Stimulated activated CD8-positive, alpha-beta memory T cell treated with anti-CD3 and anti-CD28 coated beads, Interleukin-7, amount 100 ng/mL, for 48 hours (primary cell): Measurements from ENCODE around the gene CALU.

ENCODE experiments used
- DNase-seq, 2 donors: peaks; one replicate each; pipeline ENCODE4 v3.0.0-alpha.2; 2020; ENCODE audit warnings: low read depth in 1 of 2; ENCODE audit errors: extremely low read depth in 1 of 2

The CALU gene

DNA sequence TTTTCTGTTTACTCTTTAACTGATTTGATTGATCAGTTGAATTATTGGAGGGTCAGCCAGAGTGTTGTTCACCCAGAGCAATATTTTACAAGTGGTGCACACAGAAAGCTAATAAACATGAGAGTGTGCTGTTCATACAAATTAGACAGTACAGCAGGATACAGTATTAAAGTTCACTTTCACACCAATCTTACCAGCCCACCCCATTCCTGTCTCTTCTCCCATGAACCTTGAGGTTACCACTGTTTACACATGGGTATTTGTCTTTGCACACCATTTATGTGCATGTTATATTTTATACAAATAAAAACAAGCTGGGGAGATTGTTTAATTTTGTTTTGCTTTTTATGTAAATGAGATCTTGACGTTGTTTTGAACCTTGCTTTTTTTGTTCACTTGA is 6.5 kb downstream of the CALU start:
- no peak for DNase-seq

- DNase-seq: no peak
Observed at GRCh38 chr7:128747327-128748079, 8.3 kb downstream of the CALU start.

- no peak for DNase-seq
Observed at GRCh38 chr7:128752251-128752650, 13.1 kb downstream of the CALU start.

- no peak for DNase-seq
Observed at GRCh38 chr7:128755075-128755818, 16.1 kb downstream of the CALU start.

DNA sequence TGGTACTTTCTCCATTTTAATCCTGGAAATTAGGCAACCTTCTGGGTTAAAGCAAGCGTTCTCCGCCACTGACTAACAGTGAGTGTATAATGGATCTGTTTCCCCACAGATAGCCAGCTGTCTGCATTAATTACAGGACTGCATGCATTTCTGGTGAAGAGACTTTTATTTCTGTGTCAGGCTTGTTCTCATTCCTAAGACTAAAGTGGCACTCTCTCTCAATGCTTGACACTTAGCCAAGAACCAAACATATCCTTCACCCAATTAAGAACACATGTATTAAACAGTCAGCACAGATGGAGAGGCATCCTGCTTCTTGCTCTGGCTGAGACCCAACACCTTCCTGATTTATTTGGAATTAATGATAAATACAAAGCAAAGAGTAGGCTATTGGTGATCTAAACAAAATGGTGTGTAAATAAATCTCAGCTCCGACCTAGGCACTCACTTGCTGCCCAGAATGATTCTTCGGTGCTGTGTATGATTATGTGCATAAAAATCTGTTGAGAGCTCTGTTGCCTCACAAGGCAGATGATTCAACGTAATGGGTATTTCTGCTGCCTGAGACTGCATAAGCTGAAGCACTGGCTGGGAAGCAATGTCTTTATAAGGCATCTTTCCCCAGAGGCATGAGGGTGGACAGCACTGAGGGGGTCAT is 16.8 kb downstream of the CALU start:
- no peak for DNase-seq

- DNase-seq: no peak
Observed at GRCh38 chr7:128757203-128757602, 18.0 kb downstream of the CALU start.

GRCh38 chr7:128758553-128758952 is 19.4 kb downstream of the CALU start:
- no peak for DNase-seq

- no peak for DNase-seq
Observed at GRCh38 chr7:128759242-128759641, 20.1 kb downstream of the CALU start.

GRCh38 chr7:128763541-128763940 is 24.4 kb downstream of the CALU start:
- no peak for DNase-seq

DNA sequence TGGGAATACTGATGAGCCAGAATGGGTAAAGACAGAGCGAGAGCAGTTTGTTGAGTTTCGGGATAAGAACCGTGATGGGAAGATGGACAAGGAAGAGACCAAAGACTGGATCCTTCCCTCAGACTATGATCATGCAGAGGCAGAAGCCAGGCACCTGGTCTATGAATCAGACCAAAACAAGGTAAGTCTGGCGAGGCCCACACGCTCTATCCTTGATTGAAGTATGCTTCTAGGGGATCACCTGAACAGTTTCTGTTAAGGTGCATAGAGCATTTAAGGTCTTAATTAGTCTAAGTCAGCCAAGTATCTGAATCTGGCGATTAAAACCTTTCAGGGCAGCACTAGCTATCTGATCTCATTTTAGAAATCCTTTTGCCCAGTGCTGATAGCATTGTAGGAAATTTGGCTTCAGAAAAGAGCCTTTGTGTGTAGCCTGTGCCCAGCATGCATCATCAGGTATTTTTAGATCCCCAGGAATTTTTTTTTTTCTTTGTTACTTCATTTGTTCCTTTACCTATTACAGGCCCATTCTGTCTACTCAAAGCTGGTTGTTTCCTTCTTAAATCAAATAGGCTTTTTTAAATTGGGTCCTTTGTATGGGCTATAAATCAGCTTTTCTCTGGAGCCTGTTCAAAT is 28.4 kb downstream of the CALU start:
- no peak for DNase-seq

- no peak for DNase-seq
Observed at GRCh38 chr7:128770233-128770632, 31.1 kb downstream of the CALU start.

- no peak for DNase-seq
Observed at GRCh38 chr7:128773604-128774003, 34.4 kb downstream of the CALU start.

DNA sequence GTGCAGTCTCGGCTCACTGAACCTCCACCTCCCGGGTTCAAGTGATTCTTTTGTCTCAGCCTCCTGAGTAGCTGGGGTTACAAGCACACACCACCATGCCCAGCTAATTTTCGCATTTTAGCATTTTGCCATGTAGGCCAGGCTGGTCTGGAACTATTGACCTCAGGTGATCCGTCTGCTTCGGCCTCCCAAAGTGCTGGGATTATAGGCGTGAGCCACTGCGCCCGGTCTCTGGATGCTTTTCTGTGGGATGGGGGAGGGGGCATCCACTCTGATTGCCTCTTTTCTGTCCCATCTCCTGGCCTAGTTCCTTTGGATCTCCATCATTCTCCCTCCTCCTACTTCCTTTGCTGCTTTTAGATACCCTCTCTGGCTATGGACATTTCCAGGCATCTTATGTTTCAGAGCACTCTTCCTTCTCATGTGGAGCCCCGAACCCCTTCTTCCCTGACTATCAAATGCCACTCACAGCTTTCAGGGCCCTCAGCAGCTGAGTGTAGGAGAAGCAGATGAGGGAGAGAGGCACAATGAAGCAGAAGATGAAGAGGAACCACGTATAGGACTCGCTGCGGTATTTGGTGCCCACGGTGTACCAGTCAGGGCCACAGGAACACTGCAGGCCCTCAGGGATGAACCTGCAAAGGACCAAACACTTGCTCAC is 35.0 kb downstream of the CALU start:
- no peak for DNase-seq

DNA sequence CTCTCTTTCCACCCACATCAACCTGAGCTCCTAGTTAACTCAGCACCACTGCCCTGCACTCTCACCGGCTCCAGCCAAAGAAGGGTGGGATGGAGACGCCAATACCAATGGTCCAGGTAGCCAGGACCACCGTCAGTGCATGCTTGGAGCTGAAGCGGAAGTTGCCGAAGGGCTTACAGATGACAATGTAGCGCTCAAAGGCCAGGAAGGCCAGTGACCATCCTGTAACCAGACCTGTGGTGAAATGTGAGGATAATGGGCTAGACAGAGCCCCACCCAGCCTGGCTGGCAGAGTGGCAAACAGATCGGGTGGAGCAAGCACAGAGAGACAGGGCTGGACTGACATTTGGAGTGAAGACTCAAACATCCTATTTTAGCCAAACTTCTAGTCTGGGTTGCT is 35.8 kb downstream of the CALU start:
- no peak for DNase-seq

DNA sequence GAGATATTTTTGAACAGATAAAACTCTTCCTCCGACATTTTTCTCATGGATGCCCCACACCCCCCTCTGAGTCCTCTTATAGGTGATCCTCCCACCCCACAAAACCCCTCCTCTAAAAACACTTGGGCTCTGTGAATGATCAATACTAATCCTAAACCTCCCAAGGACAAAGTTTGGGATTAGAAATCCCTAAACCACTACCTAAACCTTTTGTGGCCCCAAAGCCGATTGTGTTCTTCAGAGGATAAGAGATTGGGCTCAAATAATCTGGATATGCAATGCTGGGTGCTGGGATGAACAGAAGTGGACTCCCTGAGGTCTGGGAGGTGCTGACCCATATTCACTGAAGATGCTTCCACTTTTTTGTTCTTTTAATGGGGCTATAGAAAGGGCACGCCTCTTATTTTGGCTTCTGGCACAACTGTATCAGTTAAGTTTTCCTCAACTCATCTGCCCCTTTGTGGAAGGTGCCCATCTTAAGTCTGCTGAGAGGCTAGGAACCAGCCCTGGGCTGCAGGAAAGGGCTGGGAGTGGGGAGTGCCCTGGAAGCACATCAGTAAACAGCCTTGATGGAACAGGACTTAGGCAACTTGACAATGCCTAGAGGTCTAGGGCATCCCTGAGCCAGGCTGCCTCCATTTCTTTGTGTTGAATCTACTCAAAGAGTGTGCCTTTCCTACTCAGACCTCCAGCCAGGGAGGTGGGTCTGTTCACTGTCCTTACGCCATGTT is 36.8 kb downstream of the CALU start, which contains the start of gene OPN1SW:
Gene OPN1SW, minus strand, starts transcription at position 51 of the 731 bp plus-strand sequence. Its CDS starts 13 bp downstream, at position 38.
- no peak for DNase-seq

DNA sequence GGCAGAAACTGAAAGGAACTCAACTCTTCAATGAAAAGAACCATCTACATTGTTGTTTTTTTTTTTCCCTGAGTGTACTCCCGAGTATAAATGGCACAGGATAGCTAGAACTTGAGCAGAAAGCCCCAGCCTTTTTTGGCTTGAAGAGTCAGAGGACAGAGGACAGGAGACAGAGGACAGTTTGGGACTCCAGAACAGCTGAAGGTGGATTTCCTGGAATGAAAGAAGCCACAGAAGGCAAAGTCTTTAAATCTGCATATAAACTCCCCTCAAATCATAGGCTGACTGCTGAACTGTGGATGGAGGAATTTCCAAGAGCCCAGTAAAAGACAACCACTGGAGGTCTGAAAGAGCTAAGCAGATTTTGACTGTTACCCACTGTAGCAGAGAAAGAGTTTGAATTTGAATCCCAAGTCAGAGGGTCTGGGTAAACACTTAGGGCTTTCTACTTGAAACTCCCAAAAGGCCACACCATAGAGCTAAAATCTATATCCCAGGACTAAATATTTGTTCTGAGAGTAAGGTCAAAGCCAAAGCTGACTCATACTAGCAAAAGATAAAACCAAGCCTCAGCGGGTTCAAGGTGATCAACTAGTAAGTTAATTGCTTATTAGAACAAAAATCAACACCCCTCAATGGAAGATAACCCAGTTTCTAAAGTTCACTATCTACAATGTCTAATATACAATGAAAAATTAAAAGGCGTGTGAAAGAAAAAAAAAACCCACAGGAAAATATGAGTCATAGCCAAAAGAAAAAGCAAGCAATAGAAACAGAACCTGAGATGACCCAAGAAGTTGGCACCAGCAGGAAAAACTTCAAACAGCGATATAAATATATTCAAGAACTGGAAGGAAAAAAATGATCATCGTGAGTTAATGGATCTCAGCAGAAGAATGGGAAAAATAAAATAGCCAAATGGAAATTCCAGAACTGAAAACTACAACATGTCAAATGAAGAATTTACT is 38.3 kb downstream of the CALU start:
- no peak for DNase-seq

GRCh38 chr7:128778946-128779345 is 39.8 kb downstream of the CALU start:
- DNase-seq: no peak

- DNase-seq: no peak
Observed at GRCh38 chr7:128781126-128781525, 42.0 kb downstream of the CALU start.

- DNase-seq: no peak
Observed at GRCh38 chr7:128781851-128782250, 42.7 kb downstream of the CALU start.
